Neuronal stem cell (in vitro differentiated cells): ENCODE data around the gene SLFN12L.
"Not testable (repeated sequence)": the region's sequence is repeated elsewhere in the genome, so short reads cannot be mapped to it uniquely, and the experiment has no call there.

Source experiments
- DNase-seq: peaks from one replicate; pipeline ENCODE4 v3.0.0-alpha.2; 2013; ENCODE audit warnings: low spot score
- H2AFZ ChIP-seq: one replicate; pipeline ENCODE4 v1.6.1; 2013; ENCODE audit warnings: mild to moderate bottlenecking, low read length, inconsistent platforms
- H2AK5ac ChIP-seq: 2 replicates; pipeline ENCODE4 v1.6.1; 2013; ENCODE audit warnings: low read depth, mild to moderate bottlenecking, inconsistent platforms, low read length, moderate library complexity, mixed read lengths
- H2BK120ac ChIP-seq: 2 replicates; pipeline ENCODE4 v1.6.1; 2013; ENCODE audit warnings: low read depth, mild to moderate bottlenecking, inconsistent platforms, low read length, moderate library complexity, mixed read lengths
- H2BK12ac ChIP-seq: one replicate; pipeline ENCODE4 v1.6.1; 2013; ENCODE audit warnings: low read length, inconsistent platforms
- H2BK15ac ChIP-seq: 2 replicates; pipeline ENCODE4 v1.6.1; 2013; ENCODE audit warnings: mild to moderate bottlenecking, low read length, inconsistent platforms, mixed read lengths
- H2BK5ac ChIP-seq: one replicate; pipeline ENCODE4 v1.6.1; 2013; ENCODE audit warnings: inconsistent platforms, mild to moderate bottlenecking, low read length, moderate library complexity
- H3K14ac ChIP-seq: one replicate; pipeline ENCODE4 v1.6.1; 2013; ENCODE audit warnings: low read length, inconsistent platforms
- H3K18ac ChIP-seq: 2 replicates; pipeline ENCODE4 v1.6.1; 2013; ENCODE audit warnings: low read length, inconsistent platforms
- H3K23ac ChIP-seq: 2 replicates; pipeline ENCODE4 v1.6.1; 2013; ENCODE audit warnings: low read depth, mild to moderate bottlenecking, mixed read lengths, low read length, inconsistent platforms; ENCODE audit not compliant: poor library complexity
- H3K27ac ChIP-seq: replicated peaks from 3 replicates; pipeline ENCODE4 v1.5.1; 2013; ENCODE audit warnings: low read length, inconsistent platforms
- H3K27me3 ChIP-seq, 3 experiments: 2 replicates each; pipeline ENCODE4 v1.6.1; 2013; ENCODE audit warnings: low read length in 3 of 3, mild to moderate bottlenecking in 2 of 3, inconsistent platforms in 1 of 3, low read depth in 1 of 3, mixed read lengths in 1 of 3, moderate library complexity in 1 of 3; ENCODE audit not compliant: control insufficient read depth in 3 of 3, insufficient read depth in 3 of 3
- H3K36me3 ChIP-seq, 2 donors: replicated peaks in 1 of 2; 2 replicates each; pipeline ENCODE4 v1.6.1; 2013; ENCODE audit warnings: low read length in 2 of 2; ENCODE audit not compliant: control insufficient read depth in 2 of 2, insufficient read depth in 2 of 2
- H3K4ac ChIP-seq: 2 replicates; pipeline ENCODE4 v1.6.1; 2013; ENCODE audit warnings: inconsistent platforms, mild to moderate bottlenecking, low read length, moderate library complexity
- H3K4me1 ChIP-seq, 2 donors: 1 replicate in 1 of 2; 2 replicates in 1 of 2; pipeline ENCODE4 v1.6.1; 2013; ENCODE audit warnings: low read length in 2 of 2, low read depth in 1 of 2; ENCODE audit not compliant: control insufficient read depth in 2 of 2, insufficient read depth in 1 of 2
- H3K4me2 ChIP-seq: one replicate; pipeline ENCODE4 v1.6.1; 2013; ENCODE audit warnings: mild to moderate bottlenecking, low read length, inconsistent platforms; ENCODE audit not compliant: insufficient read depth, poor library complexity, severe bottlenecking
- H3K4me3 ChIP-seq, 2 donors: 2 replicates each; pipeline ENCODE4 v1.5.1; 2013; ENCODE audit warnings: low read length in 2 of 2, mild to moderate bottlenecking in 2 of 2, inconsistent platforms in 1 of 2, moderate library complexity in 1 of 2
- H3K79me1 ChIP-seq: one replicate; pipeline ENCODE4 v1.6.1; 2013; ENCODE audit warnings: low read depth, mild to moderate bottlenecking, inconsistent platforms, low read length, moderate library complexity
- H3K9ac ChIP-seq: one replicate; pipeline ENCODE4 v1.6.1; 2013; ENCODE audit warnings: mild to moderate bottlenecking, low read depth, low read length, inconsistent platforms; ENCODE audit not compliant: poor library complexity
- H3K9me3 ChIP-seq, 2 donors: replicated peaks in 1 of 2; 2 replicates each; pipeline versions ENCODE3 to v1.6.1; 2013; ENCODE audit warnings: low read length in 2 of 2, mild to moderate bottlenecking in 2 of 2, inconsistent platforms in 1 of 2, low read depth in 1 of 2, mixed read lengths in 1 of 2, moderate library complexity in 1 of 2; ENCODE audit not compliant: control insufficient read depth in 2 of 2, insufficient read depth in 1 of 2
- H4K8ac ChIP-seq: one replicate; pipeline ENCODE4 v1.6.1; 2013; ENCODE audit warnings: low read depth, mild to moderate bottlenecking, inconsistent platforms, low read length, moderate library complexity
- H4K91ac ChIP-seq: one replicate; pipeline ENCODE4 v1.6.1; 2013; ENCODE audit warnings: low read length, low read depth, mild to moderate bottlenecking, inconsistent platforms; ENCODE audit not compliant: poor library complexity
- WGBS, 2 donors: extraction: QIAGEN DNeasy Blood & Tissue Kit; methylation state at CpG; one replicate each; pipeline ENCODE4 v1.1.7; 2013; ENCODE audit warnings: missing lambda C conversion rate in 2 of 2, mixed read lengths in 1 of 2; ENCODE audit not compliant: insufficient read length in 2 of 2, insufficient replicate concordance in 1 of 2; ENCODE audit errors: extremely low coverage in 2 of 2; 5-methylcytosine and 5-hydroxymethylcytosine counted together

Gene SLFN12L

GRCh38 chr17:35510052-35510451 is 27.4 kb downstream of the SLFN12L start:
- H3K9ac ChIP-seq: no peak overlapping the region
- H2AK5ac ChIP-seq: no peak overlapping the region
- H4K91ac ChIP-seq: no peak overlapping the region
- H2AFZ ChIP-seq: no peak overlapping the region
- no peak overlapping the region for H3K4me2 ChIP-seq
- no peak overlapping the region for H3K27ac ChIP-seq
- no peak overlapping the region for H2BK12ac ChIP-seq
- peaks cover 0 to 2% of the 10 kb centered on the region in 2 donors for H3K9me3 ChIP-seq
- H3K4me3 ChIP-seq: no peak overlapping the region
- no CpG with 5 or more reads among the region's 2 CpGs for WGBS, 2 donors
- H3K36me3 ChIP-seq: no peaks in the 10 kb centered on the region
- H3K27me3 ChIP-seq: peaks cover 0 to 10% (median 0%) of the 10 kb centered on the region in 3 experiments
- DNase-seq: no peak
- H2BK15ac ChIP-seq: no peak overlapping the region
- H3K4me1 ChIP-seq: no peaks in the 10 kb centered on the region
- H4K8ac ChIP-seq: no peak overlapping the region
- no peak overlapping the region for H3K14ac ChIP-seq
- H3K23ac ChIP-seq: no peak overlapping the region
- H3K4ac ChIP-seq: no peak overlapping the region
- no peaks in the 10 kb centered on the region for H3K79me1 ChIP-seq
- no peak overlapping the region for H3K18ac ChIP-seq
- no peak overlapping the region for H2BK5ac ChIP-seq
- no peak overlapping the region for H2BK120ac ChIP-seq

- not testable (repeated sequence) for H2AFZ ChIP-seq, H2BK120ac ChIP-seq, H3K4me3 ChIP-seq, H3K9me3 ChIP-seq, H2BK12ac ChIP-seq, H3K27ac ChIP-seq, H4K8ac ChIP-seq, H4K91ac ChIP-seq, H3K18ac ChIP-seq, H3K4me1 ChIP-seq, DNase-seq, H2AK5ac ChIP-seq, H3K79me1 ChIP-seq, H3K36me3 ChIP-seq, H3K4me2 ChIP-seq, H3K9ac ChIP-seq, H2BK15ac ChIP-seq, H3K14ac ChIP-seq, H3K4ac ChIP-seq, H3K27me3 ChIP-seq, H3K23ac ChIP-seq, H2BK5ac ChIP-seq
- WGBS, 2 donors: no CpG with 5 or more reads among the region's 3 CpGs
These were observed 29.8 kb downstream of the SLFN12L start for GRCh38 chr17:35507714-35508113.

GRCh38 chr17:35499548-35499947 is 37.9 kb downstream of the SLFN12L start:
- Histone ChIP-seq H2BK120ac (no peak overlapping the region), H4K91ac (no peak overlapping the region)
- WGBS, 2 donors: no CpG with 5 or more reads among the region's 2 CpGs

DNA sequence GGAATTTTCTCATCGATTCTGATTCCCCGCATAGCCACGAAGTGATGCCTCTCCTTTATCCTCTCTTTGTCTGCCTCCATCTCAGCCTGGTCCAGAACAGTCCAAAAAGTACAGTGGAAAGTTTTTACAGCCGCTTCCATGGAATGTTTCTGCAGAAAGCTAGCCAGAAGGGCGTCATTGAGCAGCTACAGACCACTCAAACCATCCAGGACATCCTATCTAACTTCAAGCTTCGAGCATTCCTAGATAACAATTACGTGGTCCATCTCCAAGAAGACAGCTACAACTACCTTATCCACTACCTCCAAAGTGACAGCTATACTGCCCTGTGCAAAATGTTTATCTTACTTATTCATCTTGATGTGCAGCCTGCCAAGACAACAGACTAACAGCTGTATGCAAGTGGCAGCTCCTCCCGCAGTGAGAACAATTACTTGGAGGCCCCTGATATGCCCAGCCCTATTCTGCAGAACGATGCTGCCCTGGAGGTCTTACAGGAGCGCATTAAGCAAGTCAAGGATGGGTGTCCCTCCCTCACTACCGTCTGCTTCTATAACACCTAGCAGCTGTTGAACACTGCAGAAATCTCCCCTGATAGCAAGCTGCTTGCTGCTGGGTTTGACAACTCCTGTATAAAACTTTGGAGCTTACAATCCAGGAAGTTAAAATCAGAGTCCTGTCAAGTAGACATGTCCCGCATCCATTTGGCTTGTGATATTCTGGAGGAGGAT is 38.9 kb downstream of the SLFN12L start:
- no peaks in the 10 kb centered on the region for H3K4me1 ChIP-seq
- H3K23ac ChIP-seq: no peak overlapping the region
- no peak overlapping the region for H3K4ac ChIP-seq
- DNase-seq: no peak
- H2BK12ac ChIP-seq: no peak overlapping the region
- H2AFZ ChIP-seq: no peak overlapping the region
- no peak overlapping the region for H2BK5ac ChIP-seq
- no peak overlapping the region for H3K18ac ChIP-seq
- H3K79me1 ChIP-seq: no peaks in the 10 kb centered on the region
- no peak overlapping the region for H3K9ac ChIP-seq
- no CpG with 5 or more reads among the region's 12 CpGs for WGBS, 2 donors
- no peak overlapping the region for H3K14ac ChIP-seq
- no peak overlapping the region for H2AK5ac ChIP-seq
- no peaks in the 10 kb centered on the region for H3K36me3 ChIP-seq
- H3K27me3 ChIP-seq: peaks cover 24 to 80% (median 57%) of the 10 kb centered on the region in 3 experiments
- no peak overlapping the region for H2BK120ac ChIP-seq
- no peak overlapping the region for H4K91ac ChIP-seq
- no peak overlapping the region for H3K27ac ChIP-seq
- peaks cover 0 to 9% of the 10 kb centered on the region in 2 donors for H3K9me3 ChIP-seq
- H3K4me3 ChIP-seq: no peak overlapping the region
- no peak overlapping the region for H3K4me2 ChIP-seq
- H2BK15ac ChIP-seq: no peak overlapping the region
- H4K8ac ChIP-seq: no peak overlapping the region

More at GRCh38 chr17:35499548-35499947, 37.9 kb downstream of the SLFN12L start:
- Histone ChIP-seq H3K4me2 (no peak overlapping the region), H3K36me3 (no peaks in the 10 kb centered on the region), H2BK12ac (no peak overlapping the region), H3K79me1 (no peaks in the 10 kb centered on the region), H3K27ac (no peak overlapping the region), H2AK5ac (no peak overlapping the region), H3K4me3 (no peak overlapping the region), H3K9me3 (peaks cover 0 to 9% of the 10 kb centered on the region in 2 donors), H4K8ac (no peak overlapping the region), H2AFZ (no peak overlapping the region), H3K18ac (no peak overlapping the region), H3K4me1 (no peaks in the 10 kb centered on the region), H3K4ac (no peak overlapping the region), H3K14ac (no peak overlapping the region), H3K9ac (no peak overlapping the region), H2BK5ac (no peak overlapping the region), H2BK15ac (no peak overlapping the region), H3K27me3 (peaks cover 24 to 70% (median 52%) of the 10 kb centered on the region in 3 experiments), H3K23ac (no peak overlapping the region)
- DNase-seq: no peak
